HG03342 (cell line): ENCODE results near the gene CENPP.

Experiments used
- ATAC-seq: cut with Tn5 transposase; IDR thresholded peaks from one replicate; pipeline ENCODE4 v1.9.1; 2021; ENCODE audit warnings: mild to moderate bottlenecking, moderate library complexity; ENCODE audit not compliant: unreplicated experiment

Gene CENPP

DNA sequence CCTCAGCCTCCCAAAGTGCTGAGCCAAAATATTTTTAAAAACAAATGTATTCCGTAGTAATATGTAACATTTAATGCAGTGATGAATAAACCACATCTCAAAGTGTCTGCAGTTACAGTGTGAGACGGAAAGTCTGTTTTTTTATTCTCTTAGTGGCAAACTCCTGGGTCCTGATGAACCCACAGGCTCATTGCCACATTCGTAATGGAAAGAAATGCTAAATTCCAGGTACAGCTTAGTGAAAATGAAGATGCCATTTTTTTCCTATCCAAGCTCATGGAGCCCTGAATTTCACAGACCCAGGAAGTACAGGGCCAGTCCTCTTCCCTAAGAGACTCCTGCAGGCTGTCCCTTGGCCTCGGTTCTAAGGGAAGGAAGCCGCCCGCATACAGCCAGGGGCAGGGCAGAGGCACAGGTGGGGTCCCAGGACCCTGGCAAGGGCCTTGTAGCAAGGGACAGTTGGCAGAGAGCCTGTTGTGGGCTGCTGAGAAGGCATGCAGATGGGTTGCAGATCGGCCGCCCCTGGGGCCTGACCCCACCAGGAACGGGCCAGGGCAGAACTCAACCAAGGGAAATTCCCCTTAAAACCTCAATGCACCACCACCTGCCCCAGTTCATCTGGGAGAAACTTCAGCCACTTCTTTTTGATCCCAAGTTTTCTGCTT, 308.0 kb downstream of the CENPP start:
- ATAC-seq: no peak

GRCh38 chr9:92634712-92635605, 309.2 kb downstream of the CENPP start:
- ATAC-seq: no peak

GRCh38 chr9:92635760-92636159, 310.0 kb downstream of the CENPP start:
- no peak for ATAC-seq

DNA sequence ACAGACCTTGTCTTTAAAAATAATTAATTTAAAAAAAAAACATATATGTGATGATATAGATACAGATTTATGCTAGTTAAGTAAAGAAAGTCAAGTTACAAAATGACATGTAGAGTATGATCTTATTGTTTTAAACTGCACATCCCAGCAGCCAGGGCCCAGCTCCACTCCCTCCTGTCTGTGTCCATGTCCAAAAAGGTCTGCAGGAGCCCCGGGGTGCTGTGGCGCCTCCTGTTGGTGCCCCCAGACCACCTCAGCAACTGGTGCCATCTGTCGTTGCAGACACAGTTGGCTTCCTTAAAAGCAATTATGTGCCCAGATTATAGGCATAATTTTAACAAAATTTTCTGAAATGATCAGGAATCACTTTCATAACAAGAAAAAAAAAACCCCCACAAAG, 310.9 kb downstream of the CENPP start:
- ATAC-seq: no peak

DNA sequence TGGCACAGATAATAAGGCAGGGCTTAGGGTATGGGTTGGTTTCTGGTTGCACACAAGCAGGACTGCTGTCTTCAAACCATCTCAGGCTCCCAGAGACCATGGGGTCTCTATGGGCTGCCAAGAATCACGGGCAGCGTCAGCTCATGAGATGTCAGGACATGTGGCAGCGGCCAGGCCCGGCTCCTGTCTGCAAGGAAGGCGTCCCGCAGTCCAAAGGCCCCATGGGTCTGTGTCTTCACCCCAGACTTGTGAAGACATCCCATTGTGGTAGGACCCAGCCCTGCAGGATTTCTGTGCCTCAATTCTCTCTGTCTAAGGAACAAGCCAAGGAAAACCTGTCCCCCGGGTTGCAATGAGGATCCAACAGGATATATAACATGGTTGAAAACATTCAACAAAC, 311.6 kb downstream of the CENPP start:
- no peak for ATAC-seq

DNA sequence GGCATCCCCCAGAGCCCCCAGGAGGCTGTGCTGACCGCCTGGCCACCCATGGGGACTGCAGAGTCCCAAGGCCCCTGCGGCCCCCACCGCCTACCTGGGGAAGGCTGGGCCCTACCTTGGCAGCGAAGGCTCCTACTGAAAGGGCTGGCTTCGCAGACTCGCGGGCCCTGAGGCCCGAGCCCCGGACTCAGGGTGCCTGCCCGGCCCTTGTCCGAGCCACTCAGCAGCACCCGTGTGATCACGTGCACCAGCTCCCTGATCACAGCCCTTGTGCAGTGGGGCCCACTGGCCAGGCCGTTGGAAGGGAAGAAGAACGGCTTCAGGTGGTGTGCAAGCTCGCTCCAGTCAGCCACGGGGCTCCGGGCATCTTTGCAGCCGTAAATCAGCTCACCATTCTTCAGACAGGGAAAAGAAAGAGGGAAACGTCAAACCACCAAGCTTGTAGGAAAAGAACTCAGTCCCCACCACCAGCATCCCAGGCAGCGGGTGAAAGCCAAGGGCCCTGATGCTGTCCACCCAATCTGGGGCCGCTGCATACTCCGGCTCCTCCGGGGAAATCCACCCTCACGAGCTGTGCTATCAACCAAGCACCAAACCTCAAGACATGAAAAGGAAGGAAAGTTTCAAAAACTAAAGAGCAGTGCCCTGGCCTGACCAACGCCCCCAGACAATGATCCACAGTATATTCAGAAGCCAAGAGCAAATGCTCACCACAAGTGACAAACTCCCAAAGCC, 312.3 kb downstream of the CENPP start:
- ATAC-seq: no peak

- no peak for ATAC-seq
Measured at GRCh38 chr9:92638621-92639101, 312.9 kb downstream of the CENPP start.

DNA sequence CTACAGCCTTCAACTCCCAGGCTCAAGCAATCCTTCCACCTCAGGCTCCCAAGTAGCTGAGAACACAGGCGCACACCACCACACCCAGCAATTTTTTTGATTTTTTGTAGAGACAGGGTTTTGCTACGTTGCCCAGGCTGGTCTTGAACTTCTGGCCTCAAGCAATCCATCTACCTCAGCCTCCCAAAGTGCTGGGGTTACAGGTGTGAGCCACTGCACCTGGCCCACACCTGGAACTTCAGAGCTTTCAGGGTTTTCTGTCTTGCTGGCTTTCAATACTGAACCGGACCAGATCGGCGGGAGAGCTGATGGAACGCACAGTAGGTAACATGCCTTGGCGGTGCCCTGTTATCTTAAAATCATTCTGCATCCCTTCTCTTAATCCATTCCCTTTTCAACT, 313.4 kb downstream of the CENPP start:
- ATAC-seq: no peak

DNA sequence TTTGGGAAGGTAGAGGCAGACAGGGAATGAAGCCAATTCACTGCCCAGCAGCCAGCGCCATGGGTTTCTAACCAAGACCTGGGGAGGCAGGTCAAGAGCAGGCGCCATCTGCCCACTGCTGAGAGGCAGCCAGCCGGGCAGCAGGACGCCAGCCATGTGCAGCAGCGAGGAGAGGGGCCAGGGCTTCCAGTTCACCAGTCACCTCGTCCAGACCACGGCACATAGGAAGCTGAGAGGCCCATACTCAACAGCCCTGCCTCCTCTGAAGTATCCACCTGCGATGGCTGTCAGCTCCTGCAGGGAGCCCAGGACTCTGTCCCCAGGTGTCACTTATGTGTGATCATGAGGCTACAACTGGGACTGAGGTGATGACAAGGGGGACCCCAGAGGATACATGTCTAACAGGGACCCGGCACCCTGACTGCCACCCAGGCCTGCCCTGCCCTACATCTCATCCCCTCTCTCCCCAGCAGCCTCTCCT, 314.1 kb downstream of the CENPP start:
- ATAC-seq: no peak

DNA sequence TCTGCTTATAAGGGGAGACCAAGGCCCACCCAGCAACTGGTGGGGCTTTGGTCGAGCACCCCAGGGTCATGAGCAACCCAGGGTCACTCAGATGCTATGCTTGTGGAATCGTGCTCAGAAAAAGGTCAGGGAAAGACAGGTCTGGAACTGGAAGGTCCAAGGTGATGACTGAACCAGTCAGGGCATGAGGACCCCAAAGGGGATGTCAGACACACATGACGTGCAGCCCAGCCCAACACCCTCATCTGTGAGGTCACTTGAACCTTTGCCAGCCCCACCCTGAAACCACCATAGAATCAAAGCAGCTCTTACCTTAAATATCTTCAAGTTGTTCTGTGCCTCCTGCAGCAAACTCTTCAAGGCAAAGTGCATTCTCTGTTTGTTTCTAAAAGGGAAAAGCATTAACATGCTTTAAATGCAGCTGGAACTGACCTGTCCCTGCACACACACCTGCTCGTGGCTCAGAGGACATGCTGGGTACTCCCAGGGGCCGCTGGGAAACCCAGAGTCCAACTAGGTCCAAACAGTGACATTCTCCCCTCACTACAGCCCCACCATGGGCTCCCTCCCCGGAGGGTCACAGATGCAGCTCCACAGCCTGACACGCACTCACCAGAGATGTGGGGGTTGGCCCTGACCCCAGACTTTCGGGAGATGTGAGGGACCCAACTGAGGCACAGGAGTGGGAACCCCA, 314.8 kb downstream of the CENPP start:
- ATAC-seq: no peak

DNA sequence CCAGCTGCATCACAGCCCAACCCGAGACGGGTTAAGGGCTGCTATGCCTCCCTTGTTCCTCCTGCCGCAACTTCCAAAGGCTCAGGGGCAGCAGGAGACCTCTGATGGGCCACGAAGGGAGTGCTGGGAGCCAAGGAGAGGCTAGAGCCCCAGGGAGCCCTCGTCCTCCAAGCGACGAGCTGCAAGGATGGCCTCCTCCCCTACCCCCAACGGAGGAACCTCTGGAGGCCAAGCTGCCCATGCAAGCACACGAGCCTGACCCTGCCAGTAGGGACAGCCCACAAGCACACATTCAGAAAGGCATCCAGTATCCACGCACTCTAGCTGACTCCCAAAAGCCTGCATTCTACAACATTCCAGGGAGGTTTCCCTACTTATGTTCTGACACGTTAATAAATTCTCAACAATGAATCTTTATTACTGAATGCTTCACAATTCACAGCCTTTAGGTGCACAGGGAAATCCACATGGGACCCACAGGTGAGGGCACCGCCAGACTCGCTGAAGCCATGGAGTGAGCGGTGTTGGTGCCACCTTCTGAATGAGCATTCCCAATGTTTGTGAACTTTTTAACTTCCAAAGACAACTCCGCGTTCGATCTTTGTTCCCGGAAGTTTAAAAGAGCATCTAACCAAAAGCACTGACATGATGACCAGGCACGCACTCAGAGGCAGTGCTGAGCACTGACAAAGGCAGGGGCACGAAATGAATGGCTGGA, 315.5 kb downstream of the CENPP start:
- ATAC-seq: no peak

DNA sequence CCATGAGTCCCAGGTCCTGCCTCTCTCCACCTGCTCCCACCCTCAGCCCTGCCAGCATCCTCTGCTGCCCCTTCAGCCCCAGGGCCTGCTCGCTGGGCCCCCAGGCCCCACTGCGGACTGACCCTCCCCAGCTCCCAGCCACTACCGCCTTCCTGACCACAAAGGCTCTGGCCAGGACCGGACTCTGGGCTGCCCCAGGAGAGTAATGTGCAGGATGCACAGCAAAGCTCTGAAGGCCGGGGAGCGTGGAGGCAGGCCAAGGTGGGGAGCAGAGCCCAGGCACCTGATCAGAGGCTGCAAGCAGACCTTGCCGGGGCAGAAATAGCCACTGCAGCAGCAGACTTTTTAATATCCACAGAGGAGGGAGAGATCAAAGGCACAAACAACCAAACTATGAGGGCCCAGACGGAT, 316.3 kb downstream of the CENPP start:
- ATAC-seq: no peak

- ATAC-seq: no peak
Measured at GRCh38 chr9:92642564-92642963, 316.8 kb downstream of the CENPP start.

- no peak for ATAC-seq
Measured at GRCh38 chr9:92644278-92644677, 318.5 kb downstream of the CENPP start.

- ATAC-seq: no peak
Measured at GRCh38 chr9:92645041-92645440, 319.3 kb downstream of the CENPP start.

GRCh38 chr9:92647671-92648473, 322.1 kb downstream of the CENPP start:
- no peak for ATAC-seq

DNA sequence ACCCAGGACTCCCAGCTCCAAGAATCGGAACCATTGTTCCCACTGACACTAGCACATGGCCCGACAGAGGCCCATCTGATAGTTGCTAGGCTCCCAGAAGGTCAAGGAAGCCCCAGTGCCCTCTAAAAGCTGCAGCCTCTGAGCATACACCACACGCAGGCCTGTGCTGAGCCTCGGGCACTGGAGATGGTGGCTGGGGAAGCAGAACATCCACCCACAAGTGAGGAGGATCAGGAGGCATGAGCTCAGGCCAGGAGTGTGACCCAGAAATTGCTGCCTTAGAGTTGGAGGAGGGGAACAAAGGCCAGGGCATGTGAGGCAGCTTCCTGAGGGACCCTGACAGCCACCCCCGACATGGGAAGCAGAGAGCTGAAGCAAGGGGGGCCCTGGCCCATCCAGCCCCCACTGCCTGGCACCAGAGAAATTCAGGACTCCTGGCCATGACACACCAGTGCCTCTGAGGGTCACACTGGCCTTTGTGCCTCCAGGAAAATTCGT, 322.8 kb downstream of the CENPP start:
- ATAC-seq: no peak

DNA sequence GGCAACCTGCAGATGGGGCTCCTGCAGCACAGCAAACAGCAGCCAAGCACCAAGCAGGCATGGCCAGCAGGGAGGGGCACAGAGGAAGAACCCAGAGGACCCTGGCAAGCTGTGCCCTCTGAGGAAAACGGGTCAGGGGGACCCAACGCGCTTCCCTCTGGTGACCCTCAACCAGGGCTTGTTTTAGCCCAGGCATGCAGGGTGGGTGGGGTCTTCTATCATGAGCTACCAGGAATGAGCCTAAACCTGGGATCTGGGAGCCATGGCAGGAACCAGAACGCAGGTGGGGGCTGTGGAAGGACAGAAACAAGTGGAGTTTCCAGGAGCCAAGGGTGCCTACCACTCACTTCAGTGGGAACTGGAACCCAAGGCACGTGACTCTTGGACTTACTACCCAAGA, 323.3 kb downstream of the CENPP start:
- ATAC-seq: no peak

- ATAC-seq: no peak
Measured at GRCh38 chr9:92650296-92650695, 324.5 kb downstream of the CENPP start.
